Measurements from ENCODE around the gene RUNX1.

The RUNX1 gene

GRCh38 chr21:34897828-34898227, 151.3 kb downstream of the RUNX1 start:
- no peak for DNase-seq (ENCODE audit: low spot score)

GRCh38 chr21:34894401-34894800, 154.7 kb downstream of the RUNX1 start:
- no peak for DNase-seq (ENCODE audit: low spot score)

- peak; percentile 35 for DNase-seq (ENCODE audit: low spot score)
Measured at GRCh38 chr21:34892209-34892608, 156.9 kb downstream of the RUNX1 start.

GRCh38 chr21:34891613-34891943, 157.5 kb downstream of the RUNX1 start:
- DNase-seq (ENCODE audit: low spot score), result no peak

GRCh38 chr21:34890724-34891612, 158.1 kb downstream of the RUNX1 start:
- DNase-seq (ENCODE audit: low spot score), result no peak

- no peak for DNase-seq (ENCODE audit: low spot score)
Measured at GRCh38 chr21:34890470-34890723, 158.7 kb downstream of the RUNX1 start.

GRCh38 chr21:34889676-34890469, 159.2 kb downstream of the RUNX1 start:
- DNase-seq (ENCODE audit: low spot score), result peak; percentile 88

- DNase-seq (ENCODE audit: low spot score), result peak; percentile 73
Measured at GRCh38 chr21:34889320-34889675, 159.8 kb downstream of the RUNX1 start.

- peak; percentile 99 for DNase-seq (ENCODE audit: low spot score)
Measured at GRCh38 chr21:34888569-34889319, 160.4 kb downstream of the RUNX1 start.

GRCh38 chr21:34887725-34888568, 161.2 kb downstream of the RUNX1 start:
- DNase-seq (ENCODE audit: low spot score), result peak; percentile 95

GRCh38 chr21:34887105-34887442, 162.0 kb downstream of the RUNX1 start:
- peak; percentile 36 for DNase-seq (ENCODE audit: low spot score)

- DNase-seq (ENCODE audit: low spot score), result peak; percentile 56
Measured at GRCh38 chr21:34886240-34887104, 162.6 kb downstream of the RUNX1 start.

GRCh38 chr21:34885626-34886239, 163.4 kb downstream of the RUNX1 start:
- peak; percentile 29 for DNase-seq (ENCODE audit: low spot score)

- DNase-seq (ENCODE audit: low spot score), result peak; percentile 41
Measured at GRCh38 chr21:34885125-34885524, 164.0 kb downstream of the RUNX1 start.

GRCh38 chr21:34884346-34884929, 164.7 kb downstream of the RUNX1 start:
- peak; percentile 22 for DNase-seq (ENCODE audit: low spot score)

- no peak for DNase-seq (ENCODE audit: low spot score)
Measured at GRCh38 chr21:34883491-34884271, 165.4 kb downstream of the RUNX1 start.

- DNase-seq (ENCODE audit: low spot score), result no peak
Measured at GRCh38 chr21:34882719-34883131, 166.4 kb downstream of the RUNX1 start.

GRCh38 chr21:34881839-34882371, 167.2 kb downstream of the RUNX1 start:
- peak; percentile 49 for DNase-seq (ENCODE audit: low spot score)

GRCh38 chr21:34881421-34881820, 167.7 kb downstream of the RUNX1 start:
- no peak for DNase-seq (ENCODE audit: low spot score)
